MM.1S (cell line): ENCODE data around the gene CENPS.

Experiments
- DNase-seq: peaks from one replicate; pipeline ENCODE4 v3.0.0-alpha.2; 2015
- H2AFZ ChIP-seq: fragments of 300-600 bp; sonication (generic); 2 replicates; pipeline ENCODE4 v1.6.0; 2016; ENCODE audit warnings: antibody characterized with exemption, low read length
- H3F3A ChIP-seq: fragments of 300-600 bp; sonication (generic); 2 replicates; pipeline ENCODE4 v1.6.1; 2016; ENCODE audit warnings: mild to moderate bottlenecking, antibody characterized with exemption, low read length, moderate library complexity, mixed read lengths; ENCODE audit not compliant: insufficient read depth
- H3K27ac ChIP-seq: fragments of 300-600 bp; sonication (generic); 2 replicates; pipeline ENCODE4 v1.5.1; 2016; ENCODE audit warnings: mild to moderate bottlenecking, low read length
- H3K27me3 ChIP-seq: fragments of 300-600 bp; sonication (generic); replicated peaks from 2 replicates; pipeline ENCODE4 v1.6.0; 2016; ENCODE audit warnings: low read length; ENCODE audit not compliant: insufficient read depth
- H3K36me3 ChIP-seq: fragments of 300-600 bp; sonication (generic); replicated peaks from 2 replicates; pipeline ENCODE4 v1.6.1; 2016; ENCODE audit warnings: mild to moderate bottlenecking, low read length, mixed read lengths; ENCODE audit not compliant: insufficient read depth
- H3K4me1 ChIP-seq: fragments of 300-600 bp; sonication (generic); 2 replicates; pipeline ENCODE4 v1.6.1; 2016; ENCODE audit warnings: low read length, mixed read lengths
- H3K4me2 ChIP-seq: fragments of 300-600 bp; sonication (generic); 2 replicates; pipeline ENCODE4 v1.6.0; 2016; ENCODE audit warnings: low read depth, low read length
- H3K4me3 ChIP-seq: fragments of 300-600 bp; sonication (generic); 2 replicates; pipeline ENCODE4 v1.5.1; 2016; ENCODE audit warnings: low read length, mixed read lengths
- H3K79me2 ChIP-seq: fragments of 300-600 bp; sonication (generic); 2 replicates; pipeline ENCODE4 v1.6.1; 2016; ENCODE audit warnings: mixed run types, low read length, mixed read lengths
- H3K9ac ChIP-seq: fragments of 300-600 bp; sonication (generic); 2 replicates; pipeline ENCODE4 v1.6.1; 2016; ENCODE audit warnings: low read length, mixed read lengths
- H3K9me2 ChIP-seq: fragments of 300-600 bp; sonication (generic); replicated peaks from 2 replicates; pipeline ENCODE4 v1.6.1; 2016; ENCODE audit warnings: mild to moderate bottlenecking, low read length, mixed read lengths; ENCODE audit not compliant: insufficient read depth
- H3K9me3 ChIP-seq: fragments of 300-600 bp; sonication (generic); replicated peaks from 2 replicates; pipeline ENCODE4 v1.6.1; 2016; ENCODE audit warnings: mild to moderate bottlenecking, low read length, mixed read lengths; ENCODE audit not compliant: insufficient read depth
- H4K20me1 ChIP-seq: fragments of 300-600 bp; sonication (generic); 2 replicates; pipeline ENCODE4 v1.6.1; 2016; ENCODE audit warnings: mild to moderate bottlenecking, low read length, moderate library complexity, mixed read lengths; ENCODE audit not compliant: insufficient read depth
- CTCF ChIP-seq: fragments of 300-600 bp; sonication (generic); IDR thresholded peaks from 2 replicates; pipeline ENCODE4 v1.5.1; 2016; ENCODE audit warnings: antibody characterized with exemption, low read length, mixed read lengths
- EZH2 ChIP-seq: fragments of 300-600 bp; sonication (generic); optimal IDR thresholded peaks from 2 replicates; pipeline ENCODE3; 2017; ENCODE audit warnings: low read depth, mild to moderate bottlenecking, antibody characterized with exemption, low read length, mixed read lengths
- EZH2phosphoT487 ChIP-seq: fragments of 300-600 bp; sonication (generic); IDR thresholded peaks from 2 replicates; pipeline ENCODE4 v1.6.1; 2018; ENCODE audit warnings: antibody characterized with exemption, low read length

Gene CENPS

DNA sequence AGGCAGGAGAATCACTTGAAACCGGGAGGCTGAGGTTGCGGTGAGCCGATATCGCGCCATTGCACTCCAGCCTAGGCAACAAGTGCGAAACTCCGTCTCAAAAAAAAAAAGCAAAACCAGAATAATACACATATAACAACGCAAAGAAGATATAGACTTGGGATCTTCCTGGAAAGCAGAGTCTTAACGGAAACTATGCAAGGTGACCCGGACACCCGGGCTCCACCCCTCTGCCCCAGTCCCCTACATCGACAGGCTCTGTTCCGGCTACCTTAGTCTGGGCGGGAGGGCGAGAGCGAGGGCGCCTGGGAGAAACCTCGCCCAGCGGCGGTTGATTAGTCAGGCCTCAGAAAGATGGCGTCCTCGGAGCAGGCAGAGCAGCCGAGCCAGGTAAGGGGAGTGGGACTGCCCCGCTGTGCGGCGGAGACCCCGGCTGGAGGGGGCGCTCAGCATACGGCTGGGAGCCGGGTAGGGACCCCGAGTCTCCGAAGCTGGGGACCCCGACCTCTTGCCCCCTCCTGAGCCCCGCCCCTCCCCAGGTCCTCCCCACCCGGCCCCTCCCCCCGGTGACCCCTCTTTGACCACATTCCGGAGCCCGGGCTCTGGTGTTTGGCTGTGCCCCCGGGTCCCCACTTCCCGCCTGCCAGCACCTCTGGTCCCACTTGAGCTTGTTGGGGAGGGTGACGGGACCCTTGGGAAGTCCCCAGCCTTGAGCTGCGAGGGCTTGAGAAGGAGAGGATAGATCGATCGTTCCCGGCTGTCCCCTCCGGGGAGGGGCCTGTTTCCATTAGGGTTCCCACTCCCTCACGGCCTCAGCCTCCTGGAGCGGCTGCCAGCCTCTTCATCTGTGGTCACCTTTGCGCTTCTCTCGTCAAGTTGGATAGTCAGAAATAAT, 44.6 kb downstream of the CENPS start, which contains the start of gene PEX14:
TSS of gene PEX14 (plus strand) at position 338 of the 895 bp plus-strand sequence. CDS start at position 355, 17 bp downstream.
- no peaks in the 10 kb centered on the region for H4K20me1 ChIP-seq
- peak within 1 kb of the TSS; percentile 65 for H3K9ac ChIP-seq
- H3K36me3 ChIP-seq, result no peaks in the 10 kb centered on the region
- H3K79me2 ChIP-seq, result peaks cover 59% of the 10 kb centered on the region
- H3K4me3 ChIP-seq, result peak within 1 kb of the TSS; percentile 100
- DNase-seq, result peak; percentile 92
- H3K4me2 ChIP-seq, result peak within 1 kb of the TSS; percentile 98
- H3K9me2 ChIP-seq, result no peaks in the 10 kb centered on the region
- H2AFZ ChIP-seq, result peak within 1 kb of the TSS; percentile 88
- H3F3A ChIP-seq, result peaks cover 19% of the 10 kb centered on the region
- H3K27me3 ChIP-seq, result no peaks in the 10 kb centered on the region
- peaks cover 14% of the 10 kb centered on the region; the same call in 1 of the 2 replicates for H3K4me1 ChIP-seq
- no peaks in the 10 kb centered on the region for H3K9me3 ChIP-seq
- no peak for TF ChIP-seq CTCF
- H3K27ac ChIP-seq, result no peak within 1 kb of the TSS

DNA sequence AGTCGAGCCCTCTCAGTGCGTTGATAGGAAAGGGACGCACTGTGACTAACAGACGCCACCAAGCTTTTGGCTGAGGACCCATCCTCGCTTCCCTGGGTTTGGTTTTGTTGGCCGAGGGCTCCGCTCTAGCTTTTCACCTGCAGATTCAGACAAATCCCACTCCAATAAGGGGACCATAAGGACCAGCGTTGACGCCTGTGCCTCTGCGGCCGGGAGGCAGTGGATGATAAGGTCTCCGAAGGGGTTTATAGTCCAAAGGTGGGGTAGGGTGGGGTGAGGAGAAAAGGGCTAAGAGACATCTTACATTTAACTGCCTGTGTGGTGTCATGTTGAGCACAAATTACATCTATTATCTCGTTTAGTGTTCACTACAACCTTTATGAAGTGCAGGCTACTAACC, 45.3 kb downstream of the CENPS start:
- Histone ChIP-seq H3K9ac (peak overlapping the region; percentile 65), H2AFZ (peak overlapping the region; percentile 88), H3F3A (peaks cover 19% of the 10 kb centered on the region), H3K4me3 (peak overlapping the region; percentile 100), H3K36me3 (no peaks in the 10 kb centered on the region), H3K79me2 (peaks cover 60% of the 10 kb centered on the region), H3K4me2 (peak overlapping the region; percentile 98), H3K9me2 (no peaks in the 10 kb centered on the region), H3K4me1 (peaks cover 14% of the 10 kb centered on the region; the same call in 1 of the 2 replicates), H3K27ac (no peak overlapping the region), H3K27me3 (no peaks in the 10 kb centered on the region), H3K9me3 (no peaks in the 10 kb centered on the region), H4K20me1 (no peaks in the 10 kb centered on the region)
- DNase-seq, result no peak
- TF ChIP-seq EZH2 (no peak), CTCF (no peak), EZH2phosphoT487 (no peak)

DNA sequence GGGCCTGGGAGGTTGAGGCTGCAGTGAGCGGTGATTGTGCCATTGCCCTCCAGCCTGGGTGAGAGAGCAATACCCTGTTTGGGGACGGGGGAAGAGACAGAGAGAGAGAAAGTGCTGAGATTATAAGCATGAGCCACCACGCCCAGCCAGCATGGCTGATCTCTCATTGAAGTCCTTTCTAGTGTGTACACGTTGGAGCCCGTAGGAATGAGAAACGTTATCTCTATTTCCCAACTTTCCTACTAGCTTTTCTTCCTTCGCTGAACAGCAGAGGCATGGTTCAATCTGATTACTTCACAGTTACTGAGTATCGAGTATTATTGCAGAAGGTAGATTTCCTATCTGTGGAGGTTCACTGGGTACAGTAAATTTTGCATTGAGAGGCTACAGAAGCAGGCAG, 49.1 kb downstream of the CENPS start:
- Histone ChIP-seq H3K27ac (no peak overlapping the region), H3K36me3 (no peaks in the 10 kb centered on the region), H4K20me1 (no peaks in the 10 kb centered on the region), H3K79me2 (peaks cover 72% of the 10 kb centered on the region), H3F3A (0 out of 2 replicates have a peak, but pooled peaks cover 6% of the 10 kb centered on the region), H3K9me2 (no peaks in the 10 kb centered on the region), H3K4me2 (no peak overlapping the region), H2AFZ (no peak overlapping the region), H3K9me3 (no peaks in the 10 kb centered on the region), H3K4me1 (peaks cover 6% of the 10 kb centered on the region; the same call in 1 of the 2 replicates), H3K4me3 (no peak overlapping the region), H3K27me3 (no peaks in the 10 kb centered on the region), H3K9ac (no peak overlapping the region)
- no peak for DNase-seq
- TF ChIP-seq EZH2phosphoT487 (no peak), EZH2 (no peak), CTCF (no peak)
